T-helper 9 cell (primary cell): Measurements from ENCODE around the gene BPIFB6.
"Not testable (repeated sequence)": the region's sequence is repeated elsewhere in the genome, so short reads cannot be mapped to it uniquely, and the experiment has no call there.

Source experiments
- DNase-seq: peaks from one replicate; pipeline ENCODE4 v3.0.0-alpha.2; 2020

Gene BPIFB6

GRCh38 chr20:33030569-33030968 is 879 bp upstream of the BPIFB6 start:
- no peak for DNase-seq

GRCh38 chr20:33032555-33032954 is 1.1 kb downstream of the BPIFB6 start:
- no peak for DNase-seq

DNA sequence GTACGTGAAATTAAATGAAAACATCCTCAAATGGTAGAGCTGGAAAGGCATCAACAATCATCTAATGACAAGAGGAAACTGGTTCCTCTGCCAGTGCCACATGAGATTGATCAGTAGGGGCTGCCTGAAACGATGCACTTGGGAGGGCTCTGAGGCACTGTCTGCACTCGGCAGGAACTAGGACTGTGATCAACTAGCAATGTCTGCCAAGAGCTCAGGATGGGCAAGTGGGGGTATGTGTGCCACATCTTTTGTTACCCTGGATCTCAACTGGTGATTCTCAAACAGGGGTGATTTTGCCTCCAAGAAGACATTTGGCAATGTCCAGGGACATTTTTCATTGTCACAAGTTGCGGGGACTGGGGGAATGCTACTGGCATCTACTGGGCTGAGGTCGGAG is 1.9 kb downstream of the BPIFB6 start:
- DNase-seq = no peak

GRCh38 chr20:33034115-33034514 is 2.7 kb downstream of the BPIFB6 start:
- DNase-seq = no peak

DNA sequence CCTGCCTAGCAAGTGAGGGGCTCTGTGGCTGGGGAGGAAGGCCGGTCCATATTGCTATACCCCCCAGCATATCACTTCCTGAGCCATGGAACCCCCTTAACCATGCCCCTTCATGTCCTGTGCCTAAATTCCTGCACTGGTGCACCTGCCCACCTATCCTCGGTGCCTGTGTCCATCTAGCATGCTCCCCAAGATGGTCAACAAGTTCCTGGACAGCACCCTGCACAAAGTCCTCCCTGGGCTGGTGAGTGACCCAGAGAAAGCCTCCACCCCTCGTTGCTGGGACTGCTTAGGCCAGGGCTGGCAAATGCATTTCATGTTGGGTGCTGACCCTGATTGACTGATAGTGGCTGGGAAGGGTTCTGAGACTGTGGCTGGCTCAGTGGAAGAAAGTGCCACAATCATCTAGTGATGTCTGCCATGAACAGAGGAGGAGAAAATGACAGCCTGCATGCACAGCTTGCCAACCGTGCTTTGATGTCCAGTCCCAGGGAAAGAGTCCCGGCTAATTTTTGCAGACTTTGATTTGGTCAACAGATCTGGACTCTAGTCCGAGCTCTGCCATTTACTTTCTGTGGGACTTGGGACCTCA is 3.5 kb downstream of the BPIFB6 start:
- DNase-seq = no peak

- no peak for DNase-seq
Measured at GRCh38 chr20:33037456-33037855, 6.0 kb downstream of the BPIFB6 start.

DNA sequence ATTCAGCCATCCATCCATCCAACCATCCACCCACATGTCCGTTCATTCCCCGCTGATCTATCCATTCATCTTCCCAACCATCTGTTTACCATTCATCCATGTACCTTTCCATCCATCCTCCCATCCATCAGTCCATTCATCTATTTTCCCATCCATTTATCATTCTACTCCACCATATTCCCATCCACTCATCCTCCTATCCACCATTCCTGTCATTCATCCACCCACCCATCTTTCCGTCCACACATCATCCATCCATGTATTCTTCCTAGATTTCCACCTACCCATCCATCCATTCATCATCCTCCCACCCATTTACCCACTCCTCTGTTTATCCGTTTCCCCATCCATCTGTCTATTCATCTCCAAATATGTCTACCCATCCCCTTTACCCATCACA is 6.8 kb downstream of the BPIFB6 start:
- no peak for DNase-seq

DNA sequence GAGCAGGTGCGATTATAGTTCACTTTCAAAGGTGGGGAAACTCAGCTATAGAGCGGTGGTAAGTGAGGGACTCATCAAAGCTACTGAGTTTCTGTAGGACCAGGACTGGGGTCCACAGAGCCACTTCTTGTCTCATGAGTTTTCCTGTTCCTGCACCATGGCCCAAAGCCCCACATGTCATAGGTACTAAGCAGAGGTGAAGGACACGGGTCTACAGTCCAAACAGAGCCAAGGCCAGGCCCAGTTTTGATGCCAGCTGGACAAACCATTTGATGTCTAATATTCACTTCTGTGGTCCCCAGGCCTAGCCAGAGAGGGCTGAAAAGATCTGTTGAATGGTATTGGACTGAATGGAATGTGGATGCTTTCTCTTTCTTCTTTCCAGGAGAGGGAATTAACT is 11.0 kb downstream of the BPIFB6 start:
- no peak for DNase-seq

DNA sequence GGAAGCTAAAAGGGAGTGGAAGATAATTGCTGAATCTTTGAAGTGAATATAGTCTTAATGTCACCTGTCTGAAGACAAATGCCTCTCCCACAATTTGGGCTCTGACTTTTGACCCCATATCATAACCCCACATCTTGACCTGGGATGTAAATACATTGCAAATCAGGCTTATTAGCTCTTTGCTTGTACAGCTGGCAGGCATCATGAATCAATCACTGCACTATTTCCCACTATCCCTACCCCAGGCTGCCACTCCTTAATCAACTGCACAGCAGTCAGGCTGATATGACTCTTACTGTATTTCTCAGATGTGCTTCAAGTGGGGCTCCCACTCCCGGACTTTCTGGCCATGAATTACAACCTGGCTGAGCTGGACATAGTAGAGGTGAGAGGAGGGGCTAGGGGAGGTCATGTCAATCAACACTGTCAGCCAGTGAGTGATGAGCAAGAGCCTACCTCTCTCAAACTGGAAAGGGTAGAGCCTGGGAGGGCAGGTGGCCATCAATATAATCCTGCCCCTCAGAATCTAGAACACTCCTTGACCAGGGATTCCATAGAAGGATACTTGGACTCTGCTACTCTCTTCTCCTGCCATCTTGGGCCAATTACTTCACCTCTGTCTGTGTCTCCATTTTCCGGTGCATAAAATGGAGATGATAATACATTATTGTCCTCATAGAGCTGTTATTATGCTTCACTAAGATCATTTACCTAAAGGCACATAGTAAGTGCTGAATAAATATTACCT is 11.7 kb downstream of the BPIFB6 start:
- no peak for DNase-seq

- no peak for DNase-seq
Measured at GRCh38 chr20:33043731-33044181, 12.3 kb downstream of the BPIFB6 start.

GRCh38 chr20:33045129-33045721 is 13.8 kb downstream of the BPIFB6 start:
- not testable (repeated sequence) for DNase-seq

GRCh38 chr20:33046412-33046811 is 15.0 kb downstream of the BPIFB6 start:
- DNase-seq = no peak

DNA sequence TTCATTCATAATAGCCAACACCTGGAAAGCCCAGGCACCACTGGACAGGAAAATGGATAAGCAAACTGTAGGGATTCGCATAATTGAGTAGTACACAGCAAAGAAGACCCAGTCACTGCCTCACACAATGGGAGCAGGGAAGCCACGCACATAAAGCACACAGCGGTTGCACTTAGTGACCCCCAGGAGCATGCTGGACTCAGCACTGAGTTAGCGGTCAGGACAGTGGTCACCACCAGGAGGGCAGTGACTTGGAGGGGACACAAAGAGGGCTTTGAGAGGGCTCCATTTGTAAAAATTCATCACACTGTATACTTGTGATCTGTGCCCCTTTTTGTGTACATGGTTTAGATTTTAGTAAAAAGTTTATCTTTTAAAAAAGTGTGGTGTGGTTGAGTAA is 19.9 kb downstream of the BPIFB6 start:
- DNase-seq = no peak

DNA sequence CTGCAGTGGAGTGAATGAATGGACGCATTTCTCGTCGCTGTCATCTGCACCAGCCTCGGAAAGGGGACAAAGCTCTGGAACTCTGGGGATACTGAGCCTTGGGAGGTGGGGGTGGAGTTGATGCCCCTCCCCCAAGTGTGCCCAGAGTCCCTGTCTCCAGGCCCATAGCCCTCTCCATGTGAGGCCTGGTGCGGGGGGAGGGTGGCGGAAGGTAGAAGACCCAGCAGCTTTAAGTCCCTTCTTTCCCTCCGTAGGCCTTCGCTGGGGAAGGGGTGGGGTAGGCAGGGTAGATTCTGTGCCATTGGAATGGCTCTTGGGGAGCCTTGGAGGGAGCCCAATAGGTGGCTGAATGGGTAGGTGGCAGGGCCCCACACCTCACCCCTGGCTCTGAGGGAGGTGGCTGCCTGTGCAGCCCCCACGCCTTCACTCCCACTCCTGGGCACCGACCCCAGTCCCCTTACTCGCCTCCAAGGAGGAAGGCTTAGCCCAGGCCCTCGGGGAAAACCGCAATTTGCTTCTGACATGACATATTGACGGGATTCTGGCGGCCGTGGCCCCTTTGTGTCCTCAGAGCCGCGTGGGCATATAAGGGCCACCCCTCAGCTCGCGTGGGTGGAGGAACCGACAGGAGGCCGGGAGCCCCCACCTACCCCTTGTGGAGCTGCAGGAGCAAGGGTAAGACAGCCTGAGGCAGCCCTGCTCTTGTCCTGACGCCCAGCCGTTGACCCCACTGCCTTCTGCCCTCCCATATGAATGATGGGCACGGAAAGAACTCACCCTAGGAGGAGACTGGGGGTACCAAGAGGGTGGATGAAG is 22.1 kb downstream of the BPIFB6 start, which contains the start of gene BPIFB3:
Gene BPIFB3, plus strand, starts transcription at position 613 of the 816 bp plus-strand sequence. CDS start 1,533 bp downstream, outside the sequence.
- no peak for DNase-seq

- no peak for DNase-seq
Measured at GRCh38 chr20:33054381-33054780, 22.9 kb downstream of the BPIFB6 start.

DNA sequence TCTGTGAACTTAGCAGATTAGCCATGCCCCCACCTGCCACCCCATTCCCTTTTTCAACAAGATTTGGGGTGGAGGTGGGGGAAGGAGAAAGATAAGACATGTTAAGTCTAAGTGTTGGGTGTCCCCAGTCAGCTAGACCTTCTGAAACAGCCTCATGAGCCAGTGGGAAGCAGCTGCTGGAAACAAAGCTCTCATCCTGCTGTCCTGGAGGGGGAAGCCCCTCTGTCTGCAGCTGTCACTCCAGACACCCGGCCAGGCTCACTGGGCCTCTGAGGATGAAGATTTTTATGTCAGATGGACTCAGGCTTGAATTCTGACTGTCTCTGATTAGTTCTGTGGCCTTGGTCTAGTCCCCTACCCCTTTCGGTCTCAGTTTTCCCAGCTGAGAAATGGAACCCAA is 23.3 kb downstream of the BPIFB6 start:
- DNase-seq = no peak

DNA sequence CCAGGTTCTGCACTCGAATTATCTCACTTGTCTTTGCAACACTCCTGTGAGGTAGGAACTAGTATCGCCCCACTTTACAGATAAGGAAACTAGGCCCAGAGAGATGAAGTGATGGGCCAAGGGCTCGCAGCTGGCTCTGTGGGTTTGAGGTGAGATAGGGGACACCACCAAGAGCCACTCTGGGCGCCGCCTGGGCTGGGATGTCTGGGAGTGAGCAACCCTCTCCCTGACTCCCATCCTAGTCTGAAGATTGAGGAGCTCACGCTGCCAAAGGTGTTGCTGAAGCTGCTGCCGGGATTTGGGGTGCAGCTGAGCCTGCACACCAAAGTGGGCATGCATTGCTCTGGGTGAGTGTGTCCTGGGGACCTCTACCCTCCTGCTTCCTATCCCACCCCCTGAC is 27.7 kb downstream of the BPIFB6 start:
- DNase-seq = no peak

DNA sequence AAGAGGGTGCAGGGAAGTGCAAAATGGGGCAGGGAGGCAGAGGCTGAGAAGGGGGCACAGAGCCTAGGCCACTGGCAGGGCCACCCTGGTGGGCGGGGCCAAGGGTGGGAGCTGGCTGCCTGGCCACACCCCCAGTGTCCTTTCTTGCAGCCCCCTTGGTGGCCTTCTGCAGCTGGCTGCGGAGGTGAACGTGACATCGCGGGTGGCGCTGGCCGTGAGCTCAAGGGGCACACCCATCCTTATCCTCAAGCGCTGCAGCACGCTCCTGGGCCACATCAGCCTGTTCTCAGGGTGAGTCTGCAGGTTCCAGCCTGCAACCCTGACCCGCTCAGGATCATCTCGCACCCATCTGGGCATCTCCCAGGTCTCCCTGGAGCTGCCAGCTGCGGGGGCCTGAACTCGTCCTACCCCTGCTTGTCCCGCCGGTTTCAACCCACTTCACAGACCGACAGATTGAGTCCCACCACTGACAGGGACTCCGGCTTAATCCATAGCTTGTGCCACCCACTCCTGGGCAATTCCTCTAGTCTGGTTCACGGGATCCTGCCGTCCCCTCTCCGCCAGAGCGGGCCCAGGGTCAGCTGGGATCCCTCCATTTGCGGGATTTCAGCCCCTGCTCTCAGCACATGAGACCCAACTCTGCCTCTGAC is 28.4 kb downstream of the BPIFB6 start:
- DNase-seq = no peak

- no peak for DNase-seq
Measured at GRCh38 chr20:33061658-33062028, 30.2 kb downstream of the BPIFB6 start.

DNA sequence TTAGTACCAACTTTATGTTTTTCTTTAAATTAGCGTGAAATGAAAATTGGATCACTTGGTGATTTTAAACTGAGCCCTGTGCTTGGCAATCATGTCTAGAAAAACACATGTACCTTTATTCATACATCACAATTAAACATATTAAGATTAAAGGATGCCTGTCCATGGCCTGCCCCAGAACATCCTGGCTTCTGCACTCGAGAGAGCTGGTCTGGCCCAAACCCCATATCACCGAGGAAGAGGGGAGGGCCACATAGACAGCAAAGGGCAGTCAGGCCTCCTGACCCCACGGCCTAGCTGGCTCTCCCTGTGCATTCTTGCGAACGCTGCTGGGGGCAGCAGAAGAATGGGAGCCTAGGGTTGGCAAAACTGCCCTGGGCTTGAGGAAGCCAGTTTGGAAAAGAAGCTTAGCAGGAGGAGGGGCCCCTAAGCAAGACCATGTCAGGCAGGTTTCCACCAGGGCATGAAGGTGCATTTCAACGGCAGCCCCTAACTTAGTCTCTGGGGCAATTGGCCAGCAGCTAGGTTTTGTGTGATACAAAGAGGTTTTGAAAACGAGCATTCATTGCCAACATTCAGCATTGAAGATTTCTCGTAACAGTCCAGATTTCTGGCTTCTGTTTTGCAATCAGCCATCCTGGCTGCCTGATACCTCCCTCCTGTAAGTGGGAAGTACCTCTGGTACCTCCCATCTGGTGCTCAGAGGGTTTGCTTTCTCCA is 30.8 kb downstream of the BPIFB6 start:
- DNase-seq = no peak

DNA sequence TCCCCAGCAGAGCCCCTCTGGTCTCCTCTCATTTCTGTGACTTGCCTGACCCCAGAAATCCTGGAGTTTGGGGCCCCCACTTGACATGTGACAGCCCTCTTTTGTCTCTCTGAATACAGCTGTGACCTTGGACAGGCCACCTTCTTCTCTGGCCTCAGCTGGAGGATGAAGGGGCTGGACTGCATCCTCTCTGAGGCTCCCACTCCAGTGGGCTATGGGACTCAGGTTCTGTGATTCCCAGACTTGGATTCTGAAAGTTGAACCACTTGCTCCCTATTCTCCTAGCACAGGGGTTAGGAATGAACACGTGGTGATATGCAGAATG is 31.3 kb downstream of the BPIFB6 start:
- no peak for DNase-seq

- no peak for DNase-seq
Measured at GRCh38 chr20:33063271-33063670, 31.8 kb downstream of the BPIFB6 start.
